Ishikawa (cell line): ENCODE measurements around the gene MAP3K13.

Source experiments
- CEBPB ChIP-seq: IDR thresholded peaks from 2 replicates; pipeline ENCODE4 v1.6.1; 2012
- EP300 ChIP-seq: IDR thresholded peaks from 2 replicates; pipeline ENCODE4 v1.6.1; 2012; ENCODE audit warnings: borderline replicate concordance
- FOXM1 ChIP-seq: IDR thresholded peaks from 2 replicates; pipeline ENCODE4 v1.6.1; 2012; ENCODE audit warnings: low read depth, borderline replicate concordance
- NFIC ChIP-seq: IDR thresholded peaks from 2 replicates; pipeline ENCODE4 v1.6.1; 2012
- RAD21 ChIP-seq: IDR thresholded peaks from 2 replicates; pipeline ENCODE4 v1.6.1; 2012; ENCODE audit warnings: low read depth
- TAF1 ChIP-seq: IDR thresholded peaks from 2 replicates; pipeline ENCODE4 v1.6.1; 2012; ENCODE audit warnings: low read depth, mild to moderate bottlenecking
- YY1 ChIP-seq: IDR thresholded peaks from 2 replicates; pipeline ENCODE4 v1.6.1; 2012; ENCODE audit warnings: low read depth
- TF ChIP-seq, protein P1 (sequence below): IDR thresholded peaks from 2 replicates; pipeline ENCODE4 v1.6.1; 2012
- TF ChIP-seq, protein P2 (sequence below): IDR thresholded peaks from 2 replicates; pipeline ENCODE4 v1.6.1; 2012
- TF ChIP-seq, protein P3 (sequence below): IDR thresholded peaks from 2 replicates; pipeline ENCODE4 v1.6.1; 2012; ENCODE audit warnings: low read depth, mild to moderate bottlenecking

- no peak for TF ChIP-seq TAF1
- TF ChIP-seq EP300: no peak
- TF ChIP-seq, protein P1, sequence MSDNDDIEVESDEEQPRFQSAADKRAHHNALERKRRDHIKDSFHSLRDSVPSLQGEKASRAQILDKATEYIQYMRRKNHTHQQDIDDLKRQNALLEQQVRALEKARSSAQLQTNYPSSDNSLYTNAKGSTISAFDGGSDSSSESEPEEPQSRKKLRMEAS: no peak
- no peak for TF ChIP-seq RAD21
- no peak for TF ChIP-seq NFIC
- TF ChIP-seq, protein P2, sequence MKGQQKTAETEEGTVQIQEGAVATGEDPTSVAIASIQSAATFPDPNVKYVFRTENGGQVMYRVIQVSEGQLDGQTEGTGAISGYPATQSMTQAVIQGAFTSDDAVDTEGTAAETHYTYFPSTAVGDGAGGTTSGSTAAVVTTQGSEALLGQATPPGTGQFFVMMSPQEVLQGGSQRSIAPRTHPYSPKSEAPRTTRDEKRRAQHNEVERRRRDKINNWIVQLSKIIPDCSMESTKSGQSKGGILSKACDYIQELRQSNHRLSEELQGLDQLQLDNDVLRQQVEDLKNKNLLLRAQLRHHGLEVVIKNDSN: no peak
- TF ChIP-seq CEBPB: no peak
- TF ChIP-seq, protein P3, sequence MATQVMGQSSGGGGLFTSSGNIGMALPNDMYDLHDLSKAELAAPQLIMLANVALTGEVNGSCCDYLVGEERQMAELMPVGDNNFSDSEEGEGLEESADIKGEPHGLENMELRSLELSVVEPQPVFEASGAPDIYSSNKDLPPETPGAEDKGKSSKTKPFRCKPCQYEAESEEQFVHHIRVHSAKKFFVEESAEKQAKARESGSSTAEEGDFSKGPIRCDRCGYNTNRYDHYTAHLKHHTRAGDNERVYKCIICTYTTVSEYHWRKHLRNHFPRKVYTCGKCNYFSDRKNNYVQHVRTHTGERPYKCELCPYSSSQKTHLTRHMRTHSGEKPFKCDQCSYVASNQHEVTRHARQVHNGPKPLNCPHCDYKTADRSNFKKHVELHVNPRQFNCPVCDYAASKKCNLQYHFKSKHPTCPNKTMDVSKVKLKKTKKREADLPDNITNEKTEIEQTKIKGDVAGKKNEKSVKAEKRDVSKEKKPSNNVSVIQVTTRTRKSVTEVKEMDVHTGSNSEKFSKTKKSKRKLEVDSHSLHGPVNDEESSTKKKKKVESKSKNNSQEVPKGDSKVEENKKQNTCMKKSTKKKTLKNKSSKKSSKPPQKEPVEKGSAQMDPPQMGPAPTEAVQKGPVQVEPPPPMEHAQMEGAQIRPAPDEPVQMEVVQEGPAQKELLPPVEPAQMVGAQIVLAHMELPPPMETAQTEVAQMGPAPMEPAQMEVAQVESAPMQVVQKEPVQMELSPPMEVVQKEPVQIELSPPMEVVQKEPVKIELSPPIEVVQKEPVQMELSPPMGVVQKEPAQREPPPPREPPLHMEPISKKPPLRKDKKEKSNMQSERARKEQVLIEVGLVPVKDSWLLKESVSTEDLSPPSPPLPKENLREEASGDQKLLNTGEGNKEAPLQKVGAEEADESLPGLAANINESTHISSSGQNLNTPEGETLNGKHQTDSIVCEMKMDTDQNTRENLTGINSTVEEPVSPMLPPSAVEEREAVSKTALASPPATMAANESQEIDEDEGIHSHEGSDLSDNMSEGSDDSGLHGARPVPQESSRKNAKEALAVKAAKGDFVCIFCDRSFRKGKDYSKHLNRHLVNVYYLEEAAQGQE: no peak
- no peak for TF ChIP-seq FOXM1
- no peak for TF ChIP-seq YY1
These were observed 79.1 kb downstream of the MAP3K13 start for GRCh38 chr3:185442031-185442430.
